ENCODE measurements around the gene CEP112. TPM values are rescaled to one million over a fixed set of nuclear protein-coding genes. Genes with fewer than 3 reads are reported as not detected.

CEP112 gene
- total RNA-seq, 1 donor from 2014 or later: 9.7 TPM

GRCh38 chr17:65800655-65801054 lies 391.3 kb downstream of the CEP112 start:
- Mint-ChIP-seq H3K27ac (no peak overlapping the region), H3K27me3 (ENCODE audit: insufficient read depth, low read depth) (peaks cover 2% of the 10 kb centered on the region), H3K4me1 (peaks cover 11% of the 10 kb centered on the region), H3K9me3 (peaks cover 40% of the 10 kb centered on the region), H3K36me3 (peaks cover 34% of the 10 kb centered on the region), H3K4me3 (no peak overlapping the region)
- H3K27ac ChIP-seq: no peak overlapping the region
- H3K4me3 ChIP-seq: no peak overlapping the region
- no peaks in the 10 kb centered on the region for H3K79me2 ChIP-seq (ENCODE audit: low read depth)
- H3K4me2 ChIP-seq: no peak overlapping the region
- H3K36me3 ChIP-seq: no peaks in the 10 kb centered on the region
- H3K27me3 ChIP-seq: no peaks in the 10 kb centered on the region
- no peak overlapping the region for H2AFZ ChIP-seq (replicated peaks)
- DNase-seq (ENCODE audit: low spot score): no peak
- H3K4me1 ChIP-seq: no peaks in the 10 kb centered on the region
- TF ChIP-seq EZH2phosphoT487 (IDR thresholded peaks at IDR 0.05) (no peak), EZH2 (IDR thresholded peaks at IDR 0.05) (no peak), CTCF (IDR thresholded peaks at IDR 0.05) (no peak)
- H4K20me1 ChIP-seq (ENCODE audit: low read depth): no peaks in the 10 kb centered on the region
- H3K9me3 ChIP-seq (ENCODE audit: low read depth): peaks cover 7% of the 10 kb centered on the region
- H3K9ac ChIP-seq: no peak overlapping the region
- no peaks in the 10 kb centered on the region for H3F3A ChIP-seq (ENCODE audit: low read depth)

GRCh38 chr17:65799869-65800268 lies 392.1 kb downstream of the CEP112 start:
- Mint-ChIP-seq H3K4me3 (no peak overlapping the region), H3K4me1 (peaks cover 11% of the 10 kb centered on the region), H3K27ac (no peak overlapping the region), H3K36me3 (peaks cover 31% of the 10 kb centered on the region), H3K27me3 (ENCODE audit: insufficient read depth, low read depth) (peaks cover 2% of the 10 kb centered on the region), H3K9me3 (peaks cover 38% of the 10 kb centered on the region)
- Histone ChIP-seq H4K20me1 (ENCODE audit: low read depth) (no peaks in the 10 kb centered on the region), H2AFZ (replicated peaks) (no peak overlapping the region), H3K36me3 (no peaks in the 10 kb centered on the region), H3F3A (ENCODE audit: low read depth) (no peaks in the 10 kb centered on the region), H3K27ac (no peak overlapping the region), H3K9me3 (ENCODE audit: low read depth) (peaks cover 7% of the 10 kb centered on the region), H3K4me2 (no peak overlapping the region), H3K4me3 (no peak overlapping the region), H3K27me3 (no peaks in the 10 kb centered on the region), H3K9ac (no peak overlapping the region), H3K79me2 (ENCODE audit: low read depth) (no peaks in the 10 kb centered on the region), H3K4me1 (no peaks in the 10 kb centered on the region)
- no peak for TF ChIP-seq EZH2phosphoT487 (IDR thresholded peaks at IDR 0.05)
- TF ChIP-seq CTCF (IDR thresholded peaks at IDR 0.05): no peak
- TF ChIP-seq EZH2 (IDR thresholded peaks at IDR 0.05): no peak
- no peak for DNase-seq (ENCODE audit: low spot score)

GRCh38 chr17:65799454-65799853 lies 392.5 kb downstream of the CEP112 start:
- peaks cover 7% of the 10 kb centered on the region for H3K9me3 ChIP-seq (ENCODE audit: low read depth)
- no peaks in the 10 kb centered on the region for H3K27me3 ChIP-seq
- DNase-seq (ENCODE audit: low spot score): no peak
- no peaks in the 10 kb centered on the region for H4K20me1 ChIP-seq (ENCODE audit: low read depth)
- no peaks in the 10 kb centered on the region for H3F3A ChIP-seq (ENCODE audit: low read depth)
- Mint-ChIP-seq H3K27me3 (ENCODE audit: insufficient read depth, low read depth) (peaks cover 2% of the 10 kb centered on the region), H3K4me3 (no peak overlapping the region), H3K4me1 (peaks cover 13% of the 10 kb centered on the region), H3K27ac (no peak overlapping the region), H3K36me3 (peaks cover 31% of the 10 kb centered on the region), H3K9me3 (peaks cover 38% of the 10 kb centered on the region)
- H3K9ac ChIP-seq: no peak overlapping the region
- H3K27ac ChIP-seq: no peak overlapping the region
- TF ChIP-seq CTCF (IDR thresholded peaks at IDR 0.05) (no peak), EZH2phosphoT487 (IDR thresholded peaks at IDR 0.05) (no peak), EZH2 (IDR thresholded peaks at IDR 0.05) (no peak)
- H2AFZ ChIP-seq (replicated peaks): no peak overlapping the region
- H3K79me2 ChIP-seq (ENCODE audit: low read depth): no peaks in the 10 kb centered on the region
- H3K4me3 ChIP-seq: no peak overlapping the region
- no peaks in the 10 kb centered on the region for H3K36me3 ChIP-seq
- no peaks in the 10 kb centered on the region for H3K4me1 ChIP-seq
- H3K4me2 ChIP-seq: no peak overlapping the region

Data from neural progenitor cell (in vitro differentiated cells).